Activated T-cell treated with anti-CD3 and anti-CD28 coated beads, Interleukin-2, amount 50 U/mL, for 1 hour (primary cell): Measurements from ENCODE around the gene ZNF747.
"Not testable (repeated sequence)": the region's sequence is repeated elsewhere in the genome, so short reads cannot be mapped to it uniquely, and the experiment has no call there.

Source experiments
- DNase-seq: peaks from one replicate; pipeline ENCODE4 v3.0.0-alpha.2; 2020

The ZNF747 gene

GRCh38 chr16:30532285-30533145 lies 2.1 kb downstream of the ZNF747 start:
- no peak for DNase-seq

DNA sequence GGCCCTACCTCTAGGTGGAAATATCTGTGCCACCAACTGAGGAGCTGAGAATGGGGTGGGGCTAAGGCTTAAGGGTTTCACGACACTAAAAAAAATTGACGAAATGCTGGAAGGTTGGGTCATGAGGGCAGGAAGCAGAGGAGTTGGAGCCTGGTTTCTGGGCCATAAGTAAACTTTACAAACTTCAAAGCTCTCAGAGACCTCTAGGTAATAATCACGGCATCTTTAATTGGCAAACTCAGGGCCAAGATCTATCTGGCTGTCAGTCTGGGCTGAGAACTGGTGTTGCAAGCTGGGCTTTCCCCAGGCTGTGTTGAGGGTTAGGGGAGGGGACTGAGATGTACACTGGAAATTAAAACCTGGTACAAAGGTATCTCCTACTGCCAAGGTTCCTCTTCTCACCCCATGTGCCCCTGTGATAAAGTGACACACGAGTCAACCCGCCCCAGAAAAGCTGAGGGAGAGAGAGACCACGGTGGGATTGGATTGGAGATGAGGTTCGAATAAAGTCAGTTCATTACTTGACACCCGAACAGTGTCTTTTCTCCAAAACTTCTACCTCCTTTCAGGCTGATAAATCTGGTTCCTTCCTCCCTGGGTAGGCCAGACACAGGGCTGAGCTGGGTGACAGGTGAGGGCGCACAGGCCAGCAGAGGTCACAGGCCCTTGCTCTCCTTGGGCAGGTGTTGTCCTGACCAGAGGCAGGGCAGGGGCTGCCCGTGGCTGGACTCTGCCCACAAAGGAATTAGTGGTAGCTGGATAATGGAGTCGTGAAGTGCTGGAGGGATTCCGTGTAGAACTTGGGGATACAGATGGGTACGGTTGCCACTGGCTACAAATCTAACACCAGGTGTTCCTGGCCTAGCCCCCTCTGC lies 4.3 kb downstream of the ZNF747 start:
- no peak for DNase-seq

- DNase-seq = no peak
These were observed 5.7 kb downstream of the ZNF747 start for GRCh38 chr16:30528799-30529457.

DNA sequence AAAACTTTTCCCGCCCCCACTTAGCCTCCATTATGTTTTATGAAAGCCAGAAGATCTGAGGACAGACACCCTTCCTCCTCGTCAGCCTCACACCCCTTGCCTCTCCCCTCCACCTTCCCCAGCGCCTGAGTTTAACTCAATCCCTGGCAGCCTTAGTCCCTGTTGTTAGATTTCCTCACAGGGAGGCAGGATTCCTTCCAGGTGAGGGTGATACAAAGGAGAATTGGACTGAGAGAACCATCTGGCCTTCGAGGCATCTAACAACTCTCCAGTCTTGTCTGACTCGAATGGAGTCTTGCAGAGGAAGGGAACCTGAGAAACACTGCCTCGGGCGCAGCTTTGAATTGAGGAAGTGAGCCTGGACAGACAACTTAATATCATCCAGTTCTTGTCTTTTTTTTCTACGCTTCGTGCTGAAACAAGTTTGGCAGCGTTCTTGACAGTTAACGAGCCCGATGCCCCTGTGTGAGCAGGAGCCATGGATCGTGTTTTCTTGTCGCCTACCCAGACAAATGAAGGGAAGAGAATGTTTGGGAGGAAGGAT lies 7.0 kb downstream of the ZNF747 start:
- DNase-seq = no peak

DNA sequence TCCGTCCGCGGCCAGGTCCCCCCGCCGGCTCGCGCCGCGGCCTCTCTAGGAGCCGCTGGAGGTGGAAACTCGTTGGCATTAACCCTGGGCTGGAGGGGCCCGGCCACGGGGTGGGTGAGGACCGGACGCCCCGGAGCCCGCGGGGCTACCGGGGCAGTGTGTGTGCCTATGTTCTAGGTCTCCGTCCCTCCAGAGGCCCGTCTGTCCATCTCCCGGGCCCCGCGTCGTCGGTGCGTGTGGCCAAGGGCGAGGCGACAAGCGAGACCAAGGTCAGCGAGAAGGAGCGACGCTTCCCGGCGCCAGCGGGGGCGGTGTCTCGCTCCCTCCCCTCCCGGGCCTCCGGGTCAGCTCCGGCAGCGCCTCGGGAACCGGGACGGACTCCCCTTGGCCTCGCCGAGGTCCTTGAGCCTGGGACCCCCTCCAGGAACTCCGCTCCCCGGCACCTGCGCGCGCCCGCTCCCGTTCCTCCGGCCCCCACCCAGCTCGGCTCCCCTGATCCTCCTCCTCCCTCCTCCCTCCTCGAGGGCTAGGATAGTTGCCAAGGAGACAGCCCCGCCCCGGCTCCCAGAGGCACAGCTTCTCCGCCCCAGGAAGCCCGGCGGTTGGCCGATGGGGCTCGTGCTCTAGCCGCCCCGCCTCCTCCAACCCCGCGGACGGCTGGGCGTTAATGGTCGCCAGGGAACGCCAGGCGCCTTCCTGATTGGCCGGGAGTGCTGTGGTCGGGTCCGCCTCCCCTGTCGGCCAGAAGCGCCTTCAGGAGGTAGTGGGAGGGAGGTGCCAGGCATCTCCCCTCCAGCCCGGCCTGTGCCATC lies 7.6 kb downstream of the ZNF747 start:
- DNase-seq = peak; percentile 85

- no peak for DNase-seq
These were observed 8.4 kb downstream of the ZNF747 start, which contains the start of gene ZNF768 for GRCh38 chr16:30526137-30526822. Gene ZNF768 (minus strand): TSS chr16:30526566. CDS start chr16:30526413, 153 bp downstream.

- no peak for DNase-seq
These were observed 8.9 kb downstream of the ZNF747 start for GRCh38 chr16:30525844-30526136.

- DNase-seq = no peak
These were observed 9.8 kb downstream of the ZNF747 start for GRCh38 chr16:30524575-30525568.

DNA sequence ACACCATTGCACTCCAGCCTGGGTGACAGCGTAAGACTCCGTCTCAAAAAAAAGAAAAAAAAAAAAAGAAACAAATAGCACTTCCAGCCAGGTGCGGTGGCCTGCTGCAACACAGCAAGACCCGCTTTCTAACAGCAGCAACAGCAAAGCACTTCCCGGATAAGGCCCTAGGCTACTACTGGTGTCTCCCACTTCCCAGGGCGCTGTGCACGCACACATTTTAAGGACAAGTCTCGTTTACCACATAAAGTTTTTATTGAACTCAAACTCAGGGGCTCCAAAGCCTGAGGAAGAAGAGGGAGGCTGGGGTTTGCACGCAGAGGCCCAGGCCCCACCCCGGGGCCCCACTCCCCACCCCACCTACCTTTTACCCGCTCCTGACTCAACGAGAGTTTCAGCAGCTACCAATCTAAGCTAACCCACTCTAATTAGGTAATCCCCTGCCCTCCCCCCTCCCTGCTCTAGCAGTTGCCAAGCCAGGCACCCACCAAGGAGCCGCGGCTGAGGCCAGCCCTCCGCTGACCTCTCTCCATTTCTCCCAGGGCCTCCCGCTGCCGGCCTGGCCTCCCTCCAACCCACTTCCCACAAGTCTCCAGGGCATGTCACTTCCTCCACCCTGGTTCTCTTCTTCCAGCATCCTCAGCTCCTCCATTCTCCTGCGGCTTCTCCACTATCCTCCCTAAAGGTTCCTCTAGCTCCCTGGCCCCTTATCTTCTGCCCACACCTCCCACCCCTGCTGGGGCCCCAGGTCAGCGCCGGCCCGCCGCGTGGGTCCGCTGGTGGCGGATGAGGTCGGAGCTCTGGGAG lies 10.7 kb downstream of the ZNF747 start:
- no peak for DNase-seq

DNA sequence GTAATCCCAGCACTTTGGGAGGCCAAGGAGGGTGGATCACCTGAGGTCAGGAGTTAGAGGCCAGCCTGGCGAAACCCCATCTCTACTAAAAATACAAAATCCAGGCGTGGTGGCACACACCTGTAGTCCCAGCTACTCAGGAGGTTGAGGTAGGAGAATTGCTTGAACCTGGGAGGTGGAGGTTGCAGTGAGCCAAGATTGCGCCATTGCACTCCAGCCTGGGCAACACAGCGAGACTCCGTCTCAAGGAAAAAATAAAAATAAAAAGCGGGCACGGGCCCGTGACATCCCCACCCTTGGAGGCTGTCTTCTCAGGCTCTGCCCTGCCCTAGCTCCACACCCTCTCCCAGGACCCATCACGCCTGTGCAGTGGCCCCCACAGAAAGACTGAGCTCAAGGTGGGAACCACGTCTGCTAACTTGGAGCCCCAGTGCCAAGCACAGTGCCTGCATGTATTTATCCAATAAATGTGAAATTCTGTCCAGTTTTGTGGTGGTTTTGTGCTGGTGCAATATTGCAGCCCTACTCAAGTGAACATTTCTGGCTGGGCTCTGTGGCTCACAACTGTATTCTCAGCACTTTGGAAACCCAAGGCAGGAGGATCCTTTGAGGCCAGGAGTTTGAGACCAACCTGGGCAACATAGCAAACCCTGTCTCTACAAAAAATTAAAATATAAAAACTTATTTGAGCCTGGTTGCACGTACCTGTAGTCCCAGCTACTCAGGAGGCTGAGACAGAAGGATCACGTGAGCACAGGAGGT lies 11.8 kb downstream of the ZNF747 start:
- DNase-seq = not testable (repeated sequence)

GRCh38 chr16:30521873-30522641 lies 12.6 kb downstream of the ZNF747 start:
- DNase-seq = no peak

DNA sequence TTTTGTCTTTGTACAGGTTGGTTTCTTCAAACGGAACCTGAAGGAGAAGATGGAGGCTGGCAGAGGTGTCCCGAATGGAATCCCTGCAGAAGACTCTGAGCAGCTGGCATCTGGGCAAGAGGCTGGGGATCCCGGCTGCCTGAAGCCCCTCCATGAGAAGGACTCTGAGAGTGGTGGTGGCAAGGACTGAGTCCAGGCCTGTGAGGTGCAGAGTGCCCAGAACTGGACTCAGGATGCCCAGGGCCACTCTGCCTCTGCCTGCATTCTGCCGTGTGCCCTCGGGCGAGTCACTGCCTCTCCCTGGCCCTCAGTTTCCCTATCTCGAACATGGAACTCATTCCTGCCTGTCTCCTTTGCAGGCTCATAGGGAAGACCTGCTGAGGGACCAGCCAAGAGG lies 13.2 kb downstream of the ZNF747 start:
- DNase-seq = no peak

- no peak for DNase-seq
These were observed 15.3 kb downstream of the ZNF747 start for GRCh38 chr16:30519120-30520049.

DNA sequence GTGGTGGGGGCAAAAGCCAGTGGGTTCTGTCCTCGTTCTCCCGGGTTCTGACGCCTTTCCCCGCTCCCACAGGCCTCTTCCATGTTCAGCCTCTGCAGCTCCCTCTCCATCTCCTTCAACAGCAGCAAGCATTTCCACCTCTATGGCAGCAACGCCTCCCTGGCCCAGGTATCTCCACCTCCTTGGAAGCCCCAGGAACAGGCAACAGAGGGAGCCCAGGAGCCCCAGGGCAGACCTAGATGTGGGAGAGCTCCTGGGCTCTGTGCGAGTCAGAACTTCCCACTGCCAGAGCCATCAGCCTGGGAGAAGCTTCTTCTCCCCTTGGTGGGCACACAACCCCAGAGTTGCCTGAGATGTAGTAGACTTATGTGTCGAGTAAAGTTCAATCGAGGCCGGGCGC lies 16.1 kb downstream of the ZNF747 start:
- DNase-seq = no peak

- DNase-seq = no peak
These were observed 19.4 kb downstream of the ZNF747 start for GRCh38 chr16:30515275-30515674.

- no peak for DNase-seq
These were observed 23.1 kb downstream of the ZNF747 start for GRCh38 chr16:30511509-30511908.
